ENCODE measurements around the gene CFAP410.

DNA sequence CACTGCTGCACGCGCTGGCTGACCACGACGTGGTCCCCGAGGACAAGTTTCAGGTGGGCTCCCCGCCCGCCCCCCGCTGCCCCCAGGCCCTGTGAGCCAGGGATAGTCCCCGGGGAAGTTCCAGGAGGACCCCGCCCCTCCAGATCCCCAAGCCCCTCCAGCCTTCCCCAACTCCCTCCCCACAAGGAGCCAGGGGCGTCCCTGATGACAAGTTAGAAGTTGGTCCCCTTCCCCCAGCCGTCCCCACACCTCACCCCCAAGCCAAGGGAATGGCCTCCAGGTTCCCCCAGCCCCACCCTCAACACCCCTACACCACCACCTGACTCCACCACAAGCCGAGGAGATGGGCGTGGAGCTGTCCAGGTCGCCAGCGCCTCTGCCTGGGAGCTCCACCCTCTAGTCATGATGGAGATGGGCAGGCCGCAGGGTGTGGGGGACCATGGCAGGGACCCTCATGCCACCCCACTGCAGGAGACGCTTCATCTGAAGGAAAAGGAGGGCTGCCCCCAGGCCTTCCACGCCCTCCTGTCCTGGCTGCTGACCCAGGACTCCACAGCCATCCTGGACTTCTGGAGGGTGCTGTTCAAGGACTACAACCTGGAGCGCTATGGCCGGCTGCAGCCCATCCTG is 53.0 kb downstream of the CFAP410 start:
- TF ChIP-seq CEBPB (IDR thresholded peaks at IDR 0.05) (no peak), TEAD4 (IDR thresholded peaks at IDR 0.05) (no peak), TCF12 (IDR thresholded peaks at IDR 0.05; ENCODE audit: low read depth) (no peak), TAF1 (IDR thresholded peaks at IDR 0.05; ENCODE audit: low read depth) (no peak), RAD21 (IDR thresholded peaks at IDR 0.05; ENCODE audit: low read depth) (no peak), EP300 (IDR thresholded peaks at IDR 0.05; ENCODE audit: borderline replicate concordance) (no peak), EGR1 (IDR thresholded peaks at IDR 0.05) (no peak), YY1 (IDR thresholded peaks at IDR 0.05; ENCODE audit: low read depth) (no peak), NFIC (IDR thresholded peaks at IDR 0.05) (no peak)
- TF ChIP-seq, protein P1, sequence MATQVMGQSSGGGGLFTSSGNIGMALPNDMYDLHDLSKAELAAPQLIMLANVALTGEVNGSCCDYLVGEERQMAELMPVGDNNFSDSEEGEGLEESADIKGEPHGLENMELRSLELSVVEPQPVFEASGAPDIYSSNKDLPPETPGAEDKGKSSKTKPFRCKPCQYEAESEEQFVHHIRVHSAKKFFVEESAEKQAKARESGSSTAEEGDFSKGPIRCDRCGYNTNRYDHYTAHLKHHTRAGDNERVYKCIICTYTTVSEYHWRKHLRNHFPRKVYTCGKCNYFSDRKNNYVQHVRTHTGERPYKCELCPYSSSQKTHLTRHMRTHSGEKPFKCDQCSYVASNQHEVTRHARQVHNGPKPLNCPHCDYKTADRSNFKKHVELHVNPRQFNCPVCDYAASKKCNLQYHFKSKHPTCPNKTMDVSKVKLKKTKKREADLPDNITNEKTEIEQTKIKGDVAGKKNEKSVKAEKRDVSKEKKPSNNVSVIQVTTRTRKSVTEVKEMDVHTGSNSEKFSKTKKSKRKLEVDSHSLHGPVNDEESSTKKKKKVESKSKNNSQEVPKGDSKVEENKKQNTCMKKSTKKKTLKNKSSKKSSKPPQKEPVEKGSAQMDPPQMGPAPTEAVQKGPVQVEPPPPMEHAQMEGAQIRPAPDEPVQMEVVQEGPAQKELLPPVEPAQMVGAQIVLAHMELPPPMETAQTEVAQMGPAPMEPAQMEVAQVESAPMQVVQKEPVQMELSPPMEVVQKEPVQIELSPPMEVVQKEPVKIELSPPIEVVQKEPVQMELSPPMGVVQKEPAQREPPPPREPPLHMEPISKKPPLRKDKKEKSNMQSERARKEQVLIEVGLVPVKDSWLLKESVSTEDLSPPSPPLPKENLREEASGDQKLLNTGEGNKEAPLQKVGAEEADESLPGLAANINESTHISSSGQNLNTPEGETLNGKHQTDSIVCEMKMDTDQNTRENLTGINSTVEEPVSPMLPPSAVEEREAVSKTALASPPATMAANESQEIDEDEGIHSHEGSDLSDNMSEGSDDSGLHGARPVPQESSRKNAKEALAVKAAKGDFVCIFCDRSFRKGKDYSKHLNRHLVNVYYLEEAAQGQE (IDR thresholded peaks at IDR 0.05; ENCODE audit: low read depth): no peak
- TF ChIP-seq, protein P2, sequence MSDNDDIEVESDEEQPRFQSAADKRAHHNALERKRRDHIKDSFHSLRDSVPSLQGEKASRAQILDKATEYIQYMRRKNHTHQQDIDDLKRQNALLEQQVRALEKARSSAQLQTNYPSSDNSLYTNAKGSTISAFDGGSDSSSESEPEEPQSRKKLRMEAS (IDR thresholded peaks at IDR 0.05): no peak
- TF ChIP-seq, protein P3, sequence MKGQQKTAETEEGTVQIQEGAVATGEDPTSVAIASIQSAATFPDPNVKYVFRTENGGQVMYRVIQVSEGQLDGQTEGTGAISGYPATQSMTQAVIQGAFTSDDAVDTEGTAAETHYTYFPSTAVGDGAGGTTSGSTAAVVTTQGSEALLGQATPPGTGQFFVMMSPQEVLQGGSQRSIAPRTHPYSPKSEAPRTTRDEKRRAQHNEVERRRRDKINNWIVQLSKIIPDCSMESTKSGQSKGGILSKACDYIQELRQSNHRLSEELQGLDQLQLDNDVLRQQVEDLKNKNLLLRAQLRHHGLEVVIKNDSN (IDR thresholded peaks at IDR 0.05): no peak
